Suprapubic skin (tissue), 4 donors: ENCODE results near the gene MCRIP2. TPM values are rescaled to one million over a fixed set of nuclear protein-coding genes. Genes with fewer than 3 reads are reported as not detected.
A peak's percentile ranks its signal among the peaks of the same experiment; 100 is the strongest.

Experiments
- DNase-seq, 2 donors: peaks; one replicate each; pipeline ENCODE4 v3.0.0-alpha.2; 2019; ENCODE audit warnings: low spot score in 2 of 2
- H3K27ac ChIP-seq: fragments of 200-600 bp; sonication (generic); one replicate; pipeline ENCODE4 v1.5.1; 2019
- H3K27me3 ChIP-seq: fragments of 200-600 bp; sonication (generic); one replicate; pipeline ENCODE4 v1.5.1; 2019
- H3K36me3 ChIP-seq: fragments of 200-600 bp; sonication (generic); one replicate; pipeline ENCODE4 v1.5.1; 2019
- H3K4me1 ChIP-seq: fragments of 200-600 bp; sonication (generic); one replicate; pipeline ENCODE4 v1.5.1; 2019
- H3K4me3 ChIP-seq: fragments of 200-600 bp; sonication (generic); one replicate; pipeline ENCODE4 v1.5.1; 2019; ENCODE audit warnings: mild to moderate bottlenecking
- H3K9me3 ChIP-seq: fragments of 200-600 bp; sonication (generic); one replicate; pipeline ENCODE4 v1.5.1; 2019
- EP300 ChIP-seq: sonication (generic); formaldehyde crosslinking; IDR thresholded peaks from one replicate; pipeline ENCODE4 v1.6.1; 2017; ENCODE audit warnings: antibody characterized with exemption
- POLR2A ChIP-seq, 2 donors: fragments of 450-650 bp; IDR thresholded peaks; one replicate each; pipeline ENCODE4 v1.6.1; 2017; ENCODE audit warnings: antibody characterized with exemption in 2 of 2, mild to moderate bottlenecking in 2 of 2, moderate library complexity in 2 of 2
- POLR2AphosphoS5 ChIP-seq, 3 donors: sonication (generic); formaldehyde crosslinking; IDR thresholded peaks; one replicate each; pipeline ENCODE4 v1.6.1; 2017; ENCODE audit warnings: antibody characterized with exemption in 3 of 3
- WGBS: methylation state at CpG from one replicate; pipeline ENCODE4 v1.1.5; 2018; 5-methylcytosine and 5-hydroxymethylcytosine counted together
- total RNA-seq, 4 donors: library from RNA; depleted of rRNA; stranded (reverse); fragments of >200 nt; gene quantifications; one replicate each; pipeline ENCODE4 v1.1.0, GENCODE V29; 2016
- TF ChIP-seq, protein P1 (sequence below), 2 donors: fragments of 200-600 bp in 1 of 2; fragments of 450-650 bp in 1 of 2; sonication (generic) in 1 of 2; IDR thresholded peaks; one replicate each; pipeline ENCODE4 v1.5.1; 2016 to 2019; ENCODE audit warnings: antibody characterized with exemption in 2 of 2, mild to moderate bottlenecking in 1 of 2, moderate library complexity in 1 of 2

The MCRIP2 gene
- total RNA-seq, 4 donors from 2014 or later = 10.3 to 29.8 (median 24.2) TPM

DNA sequence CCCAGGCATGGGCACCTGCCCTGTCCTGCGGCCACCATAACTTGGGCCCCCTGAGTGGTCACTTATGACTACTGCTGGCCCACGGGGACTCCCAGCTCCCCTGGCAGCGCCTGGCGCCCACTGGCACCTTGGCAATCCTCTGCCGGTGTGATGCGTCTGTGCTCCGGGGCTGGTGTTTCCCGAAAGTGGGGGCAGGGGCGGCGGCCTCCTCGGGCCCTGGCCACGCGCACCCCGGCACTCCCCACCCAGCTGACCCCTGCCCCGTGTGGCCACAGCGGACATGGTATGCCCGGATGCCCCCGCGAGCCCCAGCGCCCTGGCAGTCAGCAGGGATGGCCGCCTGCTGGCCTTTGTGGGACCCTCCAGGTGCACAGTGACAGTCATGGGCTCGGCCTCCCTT lies 15.9 kb downstream of the MCRIP2 start:
- H3K27me3 ChIP-seq = no peaks in the 10 kb centered on the region
- WGBS = no CpG with 5 or more reads among the region's 22 CpGs
- H3K4me1 ChIP-seq = peaks cover 8% of the 10 kb centered on the region
- no peaks in the 10 kb centered on the region for H3K9me3 ChIP-seq
- no peak for TF ChIP-seq POLR2AphosphoS5 (IDR thresholded peaks at IDR 0.05)
- no peak for TF ChIP-seq EP300
- no peak for TF ChIP-seq POLR2A (IDR thresholded peaks at IDR 0.05)
- TF ChIP-seq, protein P1, sequence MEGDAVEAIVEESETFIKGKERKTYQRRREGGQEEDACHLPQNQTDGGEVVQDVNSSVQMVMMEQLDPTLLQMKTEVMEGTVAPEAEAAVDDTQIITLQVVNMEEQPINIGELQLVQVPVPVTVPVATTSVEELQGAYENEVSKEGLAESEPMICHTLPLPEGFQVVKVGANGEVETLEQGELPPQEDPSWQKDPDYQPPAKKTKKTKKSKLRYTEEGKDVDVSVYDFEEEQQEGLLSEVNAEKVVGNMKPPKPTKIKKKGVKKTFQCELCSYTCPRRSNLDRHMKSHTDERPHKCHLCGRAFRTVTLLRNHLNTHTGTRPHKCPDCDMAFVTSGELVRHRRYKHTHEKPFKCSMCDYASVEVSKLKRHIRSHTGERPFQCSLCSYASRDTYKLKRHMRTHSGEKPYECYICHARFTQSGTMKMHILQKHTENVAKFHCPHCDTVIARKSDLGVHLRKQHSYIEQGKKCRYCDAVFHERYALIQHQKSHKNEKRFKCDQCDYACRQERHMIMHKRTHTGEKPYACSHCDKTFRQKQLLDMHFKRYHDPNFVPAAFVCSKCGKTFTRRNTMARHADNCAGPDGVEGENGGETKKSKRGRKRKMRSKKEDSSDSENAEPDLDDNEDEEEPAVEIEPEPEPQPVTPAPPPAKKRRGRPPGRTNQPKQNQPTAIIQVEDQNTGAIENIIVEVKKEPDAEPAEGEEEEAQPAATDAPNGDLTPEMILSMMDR (IDR thresholded peaks at IDR 0.05) = no peak
- H3K36me3 ChIP-seq = peaks cover 53% of the 10 kb centered on the region
- no peak overlapping the region for H3K27ac ChIP-seq
- no peak for DNase-seq
- H3K4me3 ChIP-seq = no peak overlapping the region

DNA sequence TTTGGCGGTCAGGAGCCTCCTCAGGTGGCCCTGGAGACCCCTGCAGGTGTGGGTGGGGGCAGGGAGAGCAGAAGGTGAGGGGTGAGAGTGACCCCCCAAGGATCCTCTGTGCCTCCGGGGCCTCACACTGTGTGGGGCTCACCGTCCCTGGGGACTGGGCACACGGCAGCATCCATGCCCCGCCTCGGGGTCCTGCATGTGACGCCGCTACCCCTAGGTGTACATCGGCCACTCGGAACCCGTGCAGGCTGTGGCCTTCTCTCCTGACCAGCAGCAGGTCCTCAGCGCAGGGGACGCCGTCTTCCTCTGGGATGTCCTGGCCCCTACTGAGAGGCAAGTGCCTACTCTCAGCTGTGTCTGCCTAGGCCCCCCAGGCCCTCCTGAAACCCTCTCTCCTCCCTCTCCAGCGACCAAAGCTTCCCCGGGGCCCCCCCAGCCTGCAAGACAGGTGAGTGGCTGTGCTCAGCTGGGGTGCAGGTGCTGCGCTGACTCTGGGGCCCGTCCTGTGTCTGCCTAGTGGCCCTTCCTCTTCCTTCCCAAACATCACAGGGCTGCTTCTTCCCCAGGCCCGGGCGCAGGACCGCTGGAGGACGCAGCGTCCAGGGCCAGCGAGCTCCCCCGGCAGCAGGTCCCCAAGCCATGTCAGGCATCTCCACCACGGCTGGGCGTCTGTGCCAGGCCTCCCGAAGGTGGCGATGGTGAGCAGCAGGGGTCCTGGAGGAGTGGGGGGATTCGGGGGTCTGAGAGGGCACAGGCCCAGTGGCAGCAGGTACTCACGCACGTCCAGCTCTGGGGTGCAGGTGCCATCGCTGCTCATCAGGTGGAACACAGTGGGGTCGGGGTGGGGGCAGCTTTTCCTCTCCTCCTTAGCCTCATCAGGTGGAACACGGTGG lies 17.3 kb downstream of the MCRIP2 start:
- TF ChIP-seq, protein P1 (IDR thresholded peaks at IDR 0.05) = no peak
- TF ChIP-seq EP300 = no peak
- no peak for TF ChIP-seq POLR2A (IDR thresholded peaks at IDR 0.05)
- no peak for TF ChIP-seq POLR2AphosphoS5 (IDR thresholded peaks at IDR 0.05)
- WGBS = 80% methylated on average over 1 of the region's 35 CpGs
- Histone ChIP-seq H3K36me3 (peaks cover 45% of the 10 kb centered on the region), H3K9me3 (no peaks in the 10 kb centered on the region), H3K27me3 (no peaks in the 10 kb centered on the region), H3K27ac (no peak overlapping the region), H3K4me1 (peaks cover 8% of the 10 kb centered on the region), H3K4me3 (no peak overlapping the region)
- DNase-seq = no peak

DNA sequence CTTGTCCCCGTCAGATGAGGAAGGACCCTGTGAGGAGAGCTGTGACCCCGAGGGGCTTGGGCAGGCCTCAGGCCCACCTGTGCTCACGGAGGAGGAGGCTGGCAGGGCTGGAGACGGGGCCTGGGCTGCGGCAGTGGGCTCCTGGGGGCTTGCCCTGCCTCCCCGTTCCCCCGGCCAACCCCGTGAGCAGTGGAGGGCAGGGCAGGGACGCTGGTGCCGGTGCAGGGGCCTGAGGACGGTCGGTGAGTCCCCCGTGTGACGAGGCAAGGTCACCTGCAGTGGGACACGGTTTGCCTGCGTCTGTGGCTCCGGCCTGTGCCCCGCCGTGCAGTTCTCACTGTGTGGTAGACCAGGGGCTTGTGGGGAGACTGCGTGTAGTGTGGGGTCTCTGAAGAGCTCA lies 18.0 kb downstream of the MCRIP2 start:
- Histone ChIP-seq H3K27ac (no peak overlapping the region), H3K27me3 (no peaks in the 10 kb centered on the region), H3K36me3 (peaks cover 44% of the 10 kb centered on the region), H3K9me3 (no peaks in the 10 kb centered on the region), H3K4me3 (no peak overlapping the region), H3K4me1 (peaks cover 8% of the 10 kb centered on the region)
- DNase-seq = no peak
- TF ChIP-seq, protein P1 (IDR thresholded peaks at IDR 0.05) = no peak
- TF ChIP-seq POLR2AphosphoS5 (IDR thresholded peaks at IDR 0.05) (no peak), EP300 (no peak), POLR2A (IDR thresholded peaks at IDR 0.05) (no peak)
- no CpG with 5 or more reads among the region's 20 CpGs for WGBS

DNA sequence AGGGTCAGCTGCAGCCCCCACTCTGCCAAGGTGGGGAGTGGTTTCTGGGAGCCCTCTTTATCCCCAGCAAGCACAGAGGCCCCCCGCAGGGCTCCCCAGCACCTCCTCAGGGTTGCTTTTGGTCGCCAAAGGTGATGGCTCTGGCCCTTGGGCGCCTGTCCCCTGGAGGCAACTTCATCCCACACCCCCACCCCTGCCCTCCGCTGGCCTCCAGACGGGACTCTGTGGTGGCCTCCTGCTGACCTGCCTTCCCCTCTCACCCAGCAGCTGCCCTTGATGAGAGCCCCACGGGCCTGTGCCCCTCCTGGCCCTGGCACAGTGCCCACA lies 18.5 kb downstream of the MCRIP2 start:
- H3K4me1 ChIP-seq = peaks cover 8% of the 10 kb centered on the region
- H3K27me3 ChIP-seq = no peaks in the 10 kb centered on the region
- peaks cover 41% of the 10 kb centered on the region for H3K36me3 ChIP-seq
- peak overlapping the region; percentile 21 for H3K4me3 ChIP-seq
- TF ChIP-seq POLR2AphosphoS5 (IDR thresholded peaks at IDR 0.05) (no peak), EP300 (no peak), POLR2A (IDR thresholded peaks at IDR 0.05) (no peak)
- TF ChIP-seq, protein P1 (IDR thresholded peaks at IDR 0.05) = no peak
- H3K9me3 ChIP-seq = no peaks in the 10 kb centered on the region
- no peak for DNase-seq
- 60% methylated on average over 4 of the region's 6 CpGs for WGBS
- H3K27ac ChIP-seq = no peak overlapping the region

DNA sequence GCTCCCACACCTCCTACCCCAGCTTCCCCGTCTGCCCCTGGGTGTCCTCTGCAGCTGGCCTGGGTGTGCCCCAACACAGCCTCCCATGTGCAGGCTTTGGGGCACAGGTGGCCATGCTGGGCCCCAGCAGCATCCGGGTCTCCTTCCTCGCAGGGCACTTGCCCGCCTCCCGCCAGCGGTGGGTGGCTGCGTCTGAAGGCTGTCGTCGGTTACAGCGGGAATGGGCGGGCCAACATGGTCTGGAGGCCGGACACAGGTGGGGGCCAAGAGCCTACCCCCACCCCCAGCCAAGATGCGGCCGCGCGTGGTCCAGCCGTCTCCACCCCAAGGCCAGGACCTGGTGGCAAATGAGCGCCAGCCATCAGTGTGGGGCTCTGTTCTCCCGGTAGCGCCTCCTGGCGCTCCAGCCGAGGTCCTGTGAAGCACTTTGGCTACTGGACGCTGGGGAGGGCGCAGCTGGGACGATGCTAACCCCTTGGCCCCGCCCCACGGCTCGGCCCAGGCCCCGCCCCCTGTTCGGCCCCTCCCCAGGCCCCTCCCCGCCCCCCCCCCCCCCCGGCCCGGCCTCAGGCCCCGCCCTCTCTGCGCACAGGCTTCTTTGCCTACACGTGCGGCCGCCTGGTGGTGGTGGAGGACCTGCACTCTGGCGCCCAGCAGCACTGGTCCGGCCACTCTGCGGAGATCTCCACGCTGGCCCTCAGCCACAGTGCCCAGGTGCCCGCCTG lies 19.0 kb downstream of the MCRIP2 start:
- TF ChIP-seq EP300 (no peak), POLR2AphosphoS5 (IDR thresholded peaks at IDR 0.05) (peak in 1 of 3 donors; percentile 53)
- TF ChIP-seq, protein P1 (IDR thresholded peaks at IDR 0.05) = peak; percentile 42 to 59
- H3K36me3 ChIP-seq = peaks cover 36% of the 10 kb centered on the region
- H3K27ac ChIP-seq = no peak overlapping the region
- peak overlapping the region; percentile 21 for H3K4me3 ChIP-seq
- H3K27me3 ChIP-seq = no peaks in the 10 kb centered on the region
- WGBS = no CpG with 5 or more reads among the region's 43 CpGs
- H3K9me3 ChIP-seq = no peaks in the 10 kb centered on the region
- peaks cover 8% of the 10 kb centered on the region for H3K4me1 ChIP-seq
- DNase-seq = peak; percentile 93
